Left lobe of liver (tissue), 2 donors: ENCODE data around the gene FBXO9. TPM values are rescaled to one million over a fixed set of nuclear protein-coding genes. Genes with fewer than 3 reads are reported as not detected.

Source experiments
- ATAC-seq: fragments of 200-7000 bp; cut with Tn5 transposase; one replicate; pipeline ENCODE4 v1.9.1; 2020; ENCODE audit warnings: mild to moderate bottlenecking, moderate library complexity
- DNase-seq: peaks from one replicate; pipeline ENCODE4 v3.0.0-alpha.2; 2020; ENCODE audit warnings: low spot score
- total RNA-seq: library from RNA; stranded (reverse); gene quantifications from one replicate; pipeline ENCODE4 v1.2.1, GENCODE V29; 2021
- donor health status: DM: no; HTN: no; CAD: no; lungs with moderate emphysema.
- donor health status: DM: no; HTN: yes; CAD: no.

Gene FBXO9
- total RNA-seq, 1 donor from 2014 or later, result 70.2 TPM

DNA sequence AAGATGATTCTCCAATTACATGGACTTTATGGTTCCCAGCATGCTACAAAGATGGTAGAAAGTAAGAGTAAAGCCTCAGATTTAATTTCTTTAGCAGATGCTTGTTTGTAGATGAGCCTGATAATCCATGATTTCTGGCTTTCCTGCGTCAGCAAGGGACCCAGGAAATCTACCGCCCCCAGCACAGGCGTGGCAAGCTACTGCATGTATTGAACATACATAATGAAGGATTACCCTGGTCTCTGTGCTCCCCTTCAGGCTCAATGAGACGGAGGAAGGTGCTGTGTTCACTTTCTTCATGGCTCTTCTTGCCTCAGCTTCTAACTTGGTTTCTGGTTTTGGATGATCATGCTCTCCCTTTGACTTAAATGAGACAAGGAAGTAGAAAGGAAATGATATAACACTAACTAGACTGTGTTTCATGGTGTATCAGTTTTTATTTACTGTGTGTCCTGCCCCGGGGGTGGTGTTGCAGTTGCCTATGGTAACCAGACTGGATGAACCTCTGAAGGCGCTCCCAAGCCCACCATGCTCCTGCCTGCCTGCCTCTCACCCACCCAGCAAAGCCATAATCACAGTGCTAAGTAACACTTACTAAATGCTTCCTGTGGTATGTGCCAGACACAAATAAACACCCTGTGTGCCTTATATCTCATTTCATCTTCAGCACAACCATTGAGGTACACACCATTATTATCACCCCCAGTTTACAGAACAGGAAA lies 65.5 kb downstream of the FBXO9 start:
- DNase-seq, result no peak
- ATAC-seq, result no peak

DNA sequence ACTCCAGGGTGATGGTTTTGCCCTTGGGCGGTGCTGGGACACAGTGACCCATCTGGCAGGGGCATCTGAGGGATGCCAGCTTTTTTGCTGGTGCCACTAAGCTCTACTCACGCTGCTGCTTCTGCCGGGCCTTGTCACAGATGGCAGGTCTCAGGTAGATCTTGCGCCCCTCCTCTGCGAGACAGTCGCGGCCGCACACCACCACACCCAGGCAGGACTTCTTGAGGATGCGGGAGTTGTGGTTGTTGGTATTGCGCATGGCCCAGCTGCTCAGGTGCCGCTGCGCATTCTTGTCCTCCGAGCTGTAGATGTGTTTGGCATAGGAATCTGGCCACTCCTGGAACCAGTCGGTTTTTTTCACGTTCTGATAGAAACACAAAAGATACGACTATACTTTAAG lies 68.8 kb downstream of the FBXO9 start:
- ATAC-seq, result no peak
- no peak for DNase-seq

DNA sequence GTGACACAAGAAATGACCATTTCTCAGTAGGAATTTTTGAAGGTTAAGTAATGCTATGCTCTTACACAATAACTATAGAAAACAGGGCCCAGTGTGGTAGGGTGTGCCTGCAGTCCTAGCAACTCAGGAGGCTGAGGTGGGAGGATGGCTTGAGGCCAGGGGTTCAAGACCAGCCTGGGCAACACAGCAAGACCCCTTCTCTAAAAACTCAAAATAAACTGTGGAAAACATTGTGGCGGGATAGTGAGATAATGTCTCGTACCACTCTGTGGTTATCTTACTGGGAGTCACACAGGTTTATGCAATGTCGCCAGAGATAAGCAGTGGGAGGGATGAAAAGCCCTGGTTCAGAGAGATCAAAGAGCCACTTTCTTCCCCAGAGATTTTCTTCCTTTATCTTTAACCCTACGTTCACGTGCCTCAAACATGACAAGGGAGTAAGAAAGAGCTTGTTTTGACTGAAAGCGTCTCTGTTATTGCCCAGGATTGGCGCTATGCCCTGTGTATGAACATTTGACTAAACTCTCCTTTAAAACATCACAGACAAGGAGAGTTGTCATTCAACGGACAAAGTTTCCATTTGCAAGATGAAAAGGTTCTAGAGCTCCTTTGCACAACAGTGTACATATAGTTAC lies 69.5 kb downstream of the FBXO9 start:
- ATAC-seq, result no peak
- no peak for DNase-seq

DNA sequence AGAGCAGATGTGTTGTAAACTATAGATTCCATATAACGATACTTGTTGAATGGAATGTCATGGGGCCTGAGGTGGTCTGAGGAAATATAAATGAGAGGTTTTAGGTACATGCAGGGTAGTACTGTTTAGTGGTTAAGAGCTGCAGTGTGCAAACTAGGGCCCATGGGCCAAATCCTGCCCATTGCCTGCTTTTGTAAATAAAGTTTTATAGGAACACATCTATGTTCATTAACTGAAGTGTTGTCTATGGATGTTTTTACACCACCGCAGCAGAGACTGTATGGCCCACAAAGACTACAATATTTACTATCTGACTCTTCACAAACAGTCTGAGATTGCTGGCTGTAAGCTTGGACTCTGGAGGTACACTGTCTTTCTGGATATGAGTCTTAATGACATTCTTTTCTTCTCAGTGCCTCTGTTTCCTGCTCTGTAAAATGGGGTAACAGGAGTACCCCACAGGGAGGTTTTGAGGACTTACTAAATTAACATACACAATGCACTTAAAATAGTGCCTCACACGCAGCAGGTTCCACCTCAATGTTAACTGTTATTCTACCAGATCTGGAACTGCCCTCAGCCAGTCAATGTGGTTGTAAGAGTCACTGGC lies 70.9 kb downstream of the FBXO9 start:
- DNase-seq (no peak), ATAC-seq (no peak)

DNA sequence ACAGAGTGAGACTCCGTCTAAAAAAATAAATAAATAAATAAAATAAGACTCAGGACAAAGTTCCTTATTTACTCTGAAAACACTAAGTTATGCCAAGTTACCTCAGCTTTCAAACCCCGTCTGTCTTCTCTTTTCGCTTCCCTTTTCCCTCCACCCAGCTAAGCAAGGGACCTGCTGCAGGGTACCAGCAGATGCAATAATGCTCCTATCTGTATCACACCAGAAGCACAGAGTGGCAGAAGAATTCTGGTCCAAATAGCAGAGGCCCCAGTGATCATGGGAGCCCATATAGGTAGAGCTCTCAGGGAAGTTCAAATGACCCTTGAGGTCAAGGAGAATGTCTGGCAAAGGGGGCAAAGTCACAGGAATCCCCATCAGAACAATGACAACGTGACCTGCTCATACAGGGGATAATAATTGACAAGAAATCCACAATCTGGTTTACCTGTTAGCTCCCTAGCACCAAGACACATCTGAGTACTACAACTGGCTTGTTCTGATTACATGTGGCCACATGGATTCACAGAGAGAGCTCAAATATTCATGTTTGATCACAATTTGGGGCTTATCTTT lies 74.7 kb downstream of the FBXO9 start:
- no peak for ATAC-seq

DNA sequence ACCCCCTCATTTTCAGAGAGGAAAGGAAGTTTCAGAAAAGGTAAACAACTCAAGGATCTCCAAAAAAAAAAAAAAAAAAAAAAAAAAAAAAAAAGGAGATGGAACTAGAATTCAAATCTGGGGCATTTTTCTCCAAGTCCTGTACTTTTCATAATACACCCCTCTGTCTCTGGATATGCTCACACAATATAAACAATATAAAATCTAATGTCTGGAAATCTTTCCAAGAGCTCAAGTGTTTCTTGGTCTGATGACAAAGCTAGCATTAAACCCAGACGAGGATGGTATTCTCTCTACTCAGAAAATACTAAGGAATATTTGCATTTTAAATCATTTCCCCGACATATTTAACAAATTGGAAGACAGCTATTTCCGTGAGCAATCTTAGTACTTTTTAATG lies 77.6 kb downstream of the FBXO9 start:
- ATAC-seq (no peak), DNase-seq (no peak)

More for the DNA sequence above, 74.7 kb downstream of the FBXO9 start:
- DNase-seq, result no peak

DNA sequence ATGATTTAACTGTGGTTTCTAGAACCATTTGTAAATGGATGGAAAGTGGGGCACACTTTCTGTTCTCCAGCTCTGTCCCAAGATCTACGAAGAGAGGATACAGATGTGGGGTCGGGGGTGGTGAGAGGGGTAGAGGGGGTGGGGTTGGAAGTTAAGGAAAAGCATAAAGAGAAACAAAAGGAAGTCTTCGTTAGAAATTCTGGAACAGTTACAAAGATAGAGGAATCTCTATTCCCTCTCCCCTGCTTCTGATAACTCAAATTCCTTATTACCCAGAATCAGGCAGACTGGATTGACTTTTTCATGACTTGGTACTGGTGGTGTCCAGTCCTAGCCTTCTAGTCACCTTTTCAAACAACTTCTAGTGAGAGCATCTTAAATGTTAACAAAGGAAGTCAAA lies 78.5 kb downstream of the FBXO9 start:
- DNase-seq, result no peak
- no peak for ATAC-seq

DNA sequence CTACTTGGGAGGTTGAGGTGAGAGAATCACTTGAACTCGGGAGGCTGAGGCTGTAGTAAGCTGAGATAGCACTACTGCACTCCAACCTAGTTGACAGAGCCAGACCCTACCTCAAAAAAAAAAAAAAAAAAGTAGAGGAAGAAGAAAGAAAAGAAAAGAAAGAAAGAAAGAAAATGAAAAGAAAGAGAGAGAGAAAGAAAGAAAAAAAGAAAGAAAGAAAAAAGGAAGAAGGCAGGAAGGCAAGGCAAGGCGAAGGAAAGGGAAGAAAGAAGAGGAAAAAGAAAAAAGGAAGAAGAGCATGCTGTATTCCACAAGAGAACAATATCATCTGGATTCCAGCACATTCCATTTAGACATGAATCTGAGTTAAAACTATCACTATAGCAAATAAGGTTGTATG lies 79.6 kb downstream of the FBXO9 start:
- ATAC-seq, result no peak

DNA sequence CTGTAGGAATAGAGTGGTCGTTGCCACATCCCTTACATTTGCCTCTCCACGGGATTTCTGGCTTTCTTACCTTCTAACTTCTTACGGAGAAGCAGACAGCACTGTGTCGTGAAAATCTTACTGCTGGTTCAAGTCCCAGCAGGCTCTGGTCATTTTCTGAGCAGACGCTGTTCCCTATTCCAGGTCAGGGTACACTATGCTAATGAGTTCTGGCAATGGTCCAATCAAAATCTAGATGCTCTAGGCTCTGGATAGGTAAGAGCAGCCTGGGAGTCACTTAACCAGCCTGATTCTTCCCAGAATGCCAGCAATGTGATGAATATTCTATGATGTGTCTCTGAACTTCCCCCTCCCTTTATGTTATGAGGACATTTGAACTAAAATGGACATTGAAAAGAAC lies 83.5 kb downstream of the FBXO9 start, which contains the start of gene GCM1:
Gene GCM1, minus strand, starts transcription at position 158 of the 400 bp plus-strand sequence. CDS start 3,209 bp downstream, outside the sequence.
- no peak for DNase-seq
- ATAC-seq, result no peak

More for the DNA sequence above, 79.6 kb downstream of the FBXO9 start:
- no peak for DNase-seq

Other genes starting within 250 kb of the FBXO9 start
- not detected for gene GSTA5, start 224.6 kb upstream of the FBXO9 start, total RNA-seq
- gene GSTA3, start 155.7 kb upstream of the FBXO9 start, total RNA-seq, result not detected
- 5.5 TPM for gene GSTA4, start 70.1 kb upstream of the FBXO9 start, total RNA-seq
- gene CILK1, start 3.6 kb upstream of the FBXO9 start, total RNA-seq, result 5.5 TPM
- gene GCM1, start 83.4 kb downstream of the FBXO9 start, total RNA-seq, result not detected